Kidney (tissue), 14 donors: ENCODE data around the gene KLHL30. TPM values are rescaled to one million over a fixed set of nuclear protein-coding genes. Genes with fewer than 3 reads are reported as not detected.
A peak's percentile ranks its signal among the peaks of the same experiment; 100 is the strongest.

Experiments used
- DNase-seq, 5 donors: peaks; one replicate each; pipeline ENCODE4 v3.0.0-alpha.2; 2013 to 2020
- FAIRE-seq: peaks from 2 replicates; lab custom pipeline; 2012; peaks lifted over from hg19 to GRCh38; lab: Jason Lieb, UNC
- H3K27ac ChIP-seq, 2 donors: one replicate each; pipeline ENCODE4 v1.7.0; 2013; ENCODE audit warnings: low read depth in 2 of 2, low read length in 2 of 2, inconsistent platforms in 1 of 2
- H3K27me3 ChIP-seq: one replicate; pipeline ENCODE4 v1.7.1; 2013; ENCODE audit warnings: low read length, inconsistent platforms; ENCODE audit not compliant: control insufficient read depth, insufficient read depth
- H3K36me3 ChIP-seq, 3 donors: one replicate each; pipeline versions ENCODE4 v1.7.0 to v1.7.1; 2013; ENCODE audit warnings: low read length in 3 of 3, control low read depth in 1 of 3, inconsistent platforms in 1 of 3; ENCODE audit not compliant: insufficient read depth in 3 of 3, control insufficient read depth in 2 of 3
- H3K4me1 ChIP-seq, 3 donors: one replicate each; pipeline versions ENCODE4 v1.7.0 to v1.7.1; 2013; ENCODE audit warnings: low read length in 3 of 3, inconsistent platforms in 1 of 3, low read depth in 1 of 3; ENCODE audit not compliant: control insufficient read depth in 2 of 3, insufficient read depth in 2 of 3
- H3K4me3 ChIP-seq, 3 donors: one replicate each; pipeline versions ENCODE4 v1.7.0 to v1.8.1; 2013; ENCODE audit warnings: low read length in 3 of 3, control low read depth in 1 of 3, inconsistent platforms in 1 of 3
- H3K9ac ChIP-seq, 3 donors: one replicate each; pipeline versions ENCODE4 v1.7.0 to v1.7.1; 2013; ENCODE audit warnings: low read length in 3 of 3, control low read depth in 1 of 3, inconsistent platforms in 1 of 3
- H3K9me3 ChIP-seq, 3 donors: one replicate each; pipeline versions ENCODE4 v1.7.0 to v1.7.1; 2013; ENCODE audit warnings: low read length in 3 of 3, control low read depth in 1 of 3, inconsistent platforms in 1 of 3; ENCODE audit not compliant: control insufficient read depth in 2 of 3, insufficient read depth in 1 of 3
- CTCF ChIP-seq: IDR thresholded peaks from 3 replicates; pipeline ENCODE4 v1.5.1; 2012; ENCODE audit warnings: mild to moderate bottlenecking, moderate library complexity, borderline replicate concordance; ENCODE audit not compliant: insufficient read depth; ENCODE audit errors: extremely low read depth
- intact Hi-C: fragments of 100-400 bp; cut with DNase I; formaldehyde crosslinking; loops from one replicate; pipeline ENCODE4 v1.11.1; 2022
- polyA plus RNA-seq: library from polyadenylated mRNA; stranded (reverse); fragments of 350-450 nt; fragmentation: Illumina TruSeq; extraction: RNeasy Lipid Tissue Mini Kit (QIAGEN cat#74804); gene quantifications from one replicate; pipeline ENCODE4 v1.2.3, GENCODE V29; 2014; ENCODE audit warnings: low read depth, low replicate concordance; ENCODE audit not compliant: insufficient read depth
- total RNA-seq: library from RNA; stranded (reverse); fragmentation: NEBNext Ultra II Directional; extraction: Animal tissue kit (Norgen Biotek cat#: 25700); gene quantifications from one replicate; pipeline ENCODE4 v1.2.1, GENCODE V29; 2021
- donor health status: control.
- donor health status: control.
- donor health status: control.
- donor health status: control.
- donor health status: control.
- donor health status: DM: yes; HTN: yes; CAD: no.
- donor health status: Normal renal cell carcinoma (clear cell type).

Gene KLHL30
- total and polyA plus RNA-seq, 2 donors from 2014 or later, result 0.24 to 5.7 TPM

GRCh38 chr2:238154570-238154969 lies 16.1 kb downstream of the KLHL30 start:
- no peak for TF ChIP-seq CTCF

GRCh38 chr2:238155051-238155760 lies 16.7 kb downstream of the KLHL30 start:
- Histone ChIP-seq H3K36me3 (no peaks in the 10 kb centered on the region), H3K27ac (no peak overlapping the region), H3K9me3 (no peaks in the 10 kb centered on the region), H3K4me1 (no peaks in the 10 kb centered on the region), H3K9ac (no peak overlapping the region), H3K4me3 (no peak overlapping the region), H3K27me3 (no peaks in the 10 kb centered on the region)
- FAIRE-seq, result no peak
- no peak for TF ChIP-seq CTCF
- peak; percentile 94 to 97 (median 95) for DNase-seq
- intact Hi-C loops, result no loop called here

More at GRCh38 chr2:238154570-238154969, 16.1 kb downstream of the KLHL30 start:
- H3K9ac ChIP-seq, result no peak overlapping the region
- H3K4me3 ChIP-seq, result no peak overlapping the region
- no peak for FAIRE-seq
- no peak overlapping the region for H3K27ac ChIP-seq
- intact Hi-C loops, result no loop called here
- no peaks in the 10 kb centered on the region for H3K27me3 ChIP-seq
- no peaks in the 10 kb centered on the region for H3K9me3 ChIP-seq
- H3K36me3 ChIP-seq, result no peaks in the 10 kb centered on the region
- peak in 1 of 5 donors; percentile 63 for DNase-seq
- H3K4me1 ChIP-seq, result no peaks in the 10 kb centered on the region

GRCh38 chr2:238155761-238156694 lies 17.6 kb downstream of the KLHL30 start:
- no peak overlapping the region for H3K27ac ChIP-seq
- intact Hi-C loops, result no loop called here
- no peaks in the 10 kb centered on the region for H3K36me3 ChIP-seq
- no peak for FAIRE-seq
- H3K9ac ChIP-seq, result no peak overlapping the region
- no peaks in the 10 kb centered on the region for H3K4me1 ChIP-seq
- H3K27me3 ChIP-seq, result no peaks in the 10 kb centered on the region
- DNase-seq, result peak in 2 of 5 donors; percentile 42 to 54
- no peaks in the 10 kb centered on the region for H3K9me3 ChIP-seq
- H3K4me3 ChIP-seq, result no peak overlapping the region
- TF ChIP-seq CTCF, result no peak
